OCI-LY7 (cell line): ENCODE results near the gene DNAJC8. TPM values are rescaled to one million over a fixed set of nuclear protein-coding genes. Genes with fewer than 3 reads are reported as not detected.

Experiments used
- BruUV-seq: library from RNA; stranded (reverse); fragments of 400-500 nt; replicated peaks from 2 replicates; lab custom pipeline; 2021; lab: Mats Ljungman, UMichigan
- CTCF ChIA-PET: fragments of 300-600 bp; sonication (Branson Sonifier 250); formaldehyde crosslinking; loops from one replicate; lab custom pipeline; 2022; ENCODE audit warnings: antibody characterized with exemption; ENCODE audit not compliant: unreplicated experiment; lab: Charles Lee
- POLR2A ChIA-PET: fragments of 300-600 bp; sonication (Branson Sonifier 250); formaldehyde crosslinking; loops from one replicate; lab custom pipeline; 2022; ENCODE audit warnings: antibody characterized with exemption; lab: Charles Lee
- DNase-seq: peaks from one replicate; pipeline ENCODE4 v3.0.0-alpha.2; 2015; ENCODE audit warnings: low spot score
- H2AFZ ChIP-seq: fragments of 200-600 bp; sonication (generic), shearing (Covaris generic); 2 replicates; pipeline ENCODE4 v1.6.1; 2014; ENCODE audit warnings: mild to moderate bottlenecking, antibody characterized with exemption, low read length, moderate library complexity
- H3K27ac ChIP-seq: fragments of 200-600 bp; sonication (generic); 2 replicates; pipeline ENCODE4 v1.5.1; 2014; ENCODE audit warnings: mixed run types, low read depth, mild to moderate bottlenecking, moderate library complexity, low read length, inconsistent platforms; ENCODE audit not compliant: poor library complexity, severe bottlenecking
- H3K36me3 ChIP-seq: fragments of 200-600 bp; sonication (generic); 2 replicates; pipeline ENCODE4 v1.6.1; 2014; ENCODE audit warnings: mild to moderate bottlenecking, antibody characterized with exemption, low read length, moderate library complexity, mixed read lengths; ENCODE audit not compliant: insufficient read depth
- H3K4me1 ChIP-seq: fragments of 200-600 bp; sonication (generic); 2 replicates; pipeline ENCODE4 v1.5.1; 2014; ENCODE audit warnings: mild to moderate bottlenecking, low read length; ENCODE audit not compliant: insufficient read depth, poor library complexity, severe bottlenecking
- H3K4me2 ChIP-seq: fragments of 200-600 bp; sonication (generic); 2 replicates; pipeline ENCODE4 v1.6.1; 2014; ENCODE audit warnings: mild to moderate bottlenecking, low read length
- H3K4me3 ChIP-seq: fragments of 200-600 bp; sonication (generic); 2 replicates; pipeline ENCODE4 v1.5.1; 2014; ENCODE audit warnings: mild to moderate bottlenecking, low read depth, low read length; ENCODE audit not compliant: poor library complexity, severe bottlenecking
- H3K79me2 ChIP-seq: fragments of 200-600 bp; sonication (generic); 2 replicates; pipeline ENCODE4 v1.6.1; 2016; ENCODE audit warnings: low read depth, mild to moderate bottlenecking, low read length, moderate library complexity, mixed read lengths; ENCODE audit not compliant: insufficient read depth
- H3K9me2 ChIP-seq: fragments of 200-600 bp; sonication (generic); 2 replicates; pipeline ENCODE4 v1.6.1; 2016; ENCODE audit warnings: mild to moderate bottlenecking, low read length, mixed read lengths; ENCODE audit not compliant: insufficient read depth
- H3K9me3 ChIP-seq: fragments of 200-600 bp; sonication (generic); 2 replicates; pipeline ENCODE4 v1.6.1; 2014; ENCODE audit warnings: mild to moderate bottlenecking, mixed run types, low read length, mixed read lengths
- H4K20me1 ChIP-seq: fragments of 200-600 bp; sonication (generic); 2 replicates; pipeline ENCODE4 v1.6.1; 2014; ENCODE audit warnings: mild to moderate bottlenecking, antibody characterized with exemption, low read length, moderate library complexity, mixed read lengths; ENCODE audit not compliant: insufficient read depth
- EZH2phosphoT487 ChIP-seq: fragments of 200-600 bp; sonication (generic); IDR thresholded peaks from 2 replicates; pipeline ENCODE4 v1.6.1; 2018; ENCODE audit warnings: low read depth, borderline replicate concordance, mild to moderate bottlenecking, mixed run types, antibody characterized with exemption, low read length, moderate library complexity, mixed read lengths
- intact Hi-C: fragments of 100-400 bp; cut with micrococcal nuclease; formaldehyde crosslinking; loops from one replicate; pipeline ENCODE4 v1.10.0; 2022; ENCODE audit not compliant: unreplicated experiment
- total RNA-seq, 2 experiments: library from RNA; depleted of rRNA in 1 of 2; stranded (reverse); fragments of >200 nt in 1 of 2; shearing (Covaris generic) in 1 of 2; gene quantifications; 2 replicates each; pipeline ENCODE4 v1.2.3, GENCODE V29; 2014 to 2022
- TF ChIP-seq, protein P1 (sequence below): fragments of 200-600 bp; sonication (generic); conservative IDR thresholded peaks from 2 replicates; pipeline ENCODE4 v1.5.1; 2014; ENCODE audit warnings: mild to moderate bottlenecking, antibody characterized with exemption, low read length, moderate library complexity, mixed read lengths

DNAJC8 gene
- total RNA-seq, 2 experiments from 2014 or later = 71.1 to 121 TPM

- no peaks in the 10 kb centered on the region for H4K20me1 ChIP-seq
- no peaks in the 10 kb centered on the region for H3K9me3 ChIP-seq
- peak overlapping the region; percentile 69 for H3K4me2 ChIP-seq
- peaks cover 79% of the 10 kb centered on the region for H3K4me1 ChIP-seq
- peak overlapping the region; percentile 88 for H3K27ac ChIP-seq
- no TSS peak for BruUV-seq
- DNase-seq = peak; percentile 77
- peaks cover 18% of the 10 kb centered on the region for H3K36me3 ChIP-seq
- ChIA-PET CTCF (interaction anchor here (0.9 to 1.4 kb wide), 2 partner anchors 9 kb away, joined by 3 read pairs; partner anchors contain the start of gene ATP5IF1), POLR2A (interaction anchor here (0.5 to 7.3 kb wide), 16 partner anchors 9 to 473 kb away, joined by 3 to 71 read pairs (median 3); partner anchors contain the start of genes ATP5IF1, MED18 and TAF12)
- H3K79me2 ChIP-seq = peaks cover 31% of the 10 kb centered on the region; the same call in 1 of the 2 replicates
- intact Hi-C loops = loop anchor here (1.0 to 5.0 kb wide), 3 partner anchors 72 to 398 kb away; partner anchors contain the start of gene TAF12
- TF ChIP-seq EZH2phosphoT487 = no peak
- TF ChIP-seq, protein P1, sequence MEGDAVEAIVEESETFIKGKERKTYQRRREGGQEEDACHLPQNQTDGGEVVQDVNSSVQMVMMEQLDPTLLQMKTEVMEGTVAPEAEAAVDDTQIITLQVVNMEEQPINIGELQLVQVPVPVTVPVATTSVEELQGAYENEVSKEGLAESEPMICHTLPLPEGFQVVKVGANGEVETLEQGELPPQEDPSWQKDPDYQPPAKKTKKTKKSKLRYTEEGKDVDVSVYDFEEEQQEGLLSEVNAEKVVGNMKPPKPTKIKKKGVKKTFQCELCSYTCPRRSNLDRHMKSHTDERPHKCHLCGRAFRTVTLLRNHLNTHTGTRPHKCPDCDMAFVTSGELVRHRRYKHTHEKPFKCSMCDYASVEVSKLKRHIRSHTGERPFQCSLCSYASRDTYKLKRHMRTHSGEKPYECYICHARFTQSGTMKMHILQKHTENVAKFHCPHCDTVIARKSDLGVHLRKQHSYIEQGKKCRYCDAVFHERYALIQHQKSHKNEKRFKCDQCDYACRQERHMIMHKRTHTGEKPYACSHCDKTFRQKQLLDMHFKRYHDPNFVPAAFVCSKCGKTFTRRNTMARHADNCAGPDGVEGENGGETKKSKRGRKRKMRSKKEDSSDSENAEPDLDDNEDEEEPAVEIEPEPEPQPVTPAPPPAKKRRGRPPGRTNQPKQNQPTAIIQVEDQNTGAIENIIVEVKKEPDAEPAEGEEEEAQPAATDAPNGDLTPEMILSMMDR = no peak
- H2AFZ ChIP-seq = no peak overlapping the region; the same call in 1 of the 2 replicates
- no peaks in the 10 kb centered on the region for H3K9me2 ChIP-seq
- H3K4me3 ChIP-seq = peak overlapping the region; percentile 72
Observed at GRCh38 chr1:28244549-28245251, 11.9 kb upstream of the DNAJC8 start.

DNA sequence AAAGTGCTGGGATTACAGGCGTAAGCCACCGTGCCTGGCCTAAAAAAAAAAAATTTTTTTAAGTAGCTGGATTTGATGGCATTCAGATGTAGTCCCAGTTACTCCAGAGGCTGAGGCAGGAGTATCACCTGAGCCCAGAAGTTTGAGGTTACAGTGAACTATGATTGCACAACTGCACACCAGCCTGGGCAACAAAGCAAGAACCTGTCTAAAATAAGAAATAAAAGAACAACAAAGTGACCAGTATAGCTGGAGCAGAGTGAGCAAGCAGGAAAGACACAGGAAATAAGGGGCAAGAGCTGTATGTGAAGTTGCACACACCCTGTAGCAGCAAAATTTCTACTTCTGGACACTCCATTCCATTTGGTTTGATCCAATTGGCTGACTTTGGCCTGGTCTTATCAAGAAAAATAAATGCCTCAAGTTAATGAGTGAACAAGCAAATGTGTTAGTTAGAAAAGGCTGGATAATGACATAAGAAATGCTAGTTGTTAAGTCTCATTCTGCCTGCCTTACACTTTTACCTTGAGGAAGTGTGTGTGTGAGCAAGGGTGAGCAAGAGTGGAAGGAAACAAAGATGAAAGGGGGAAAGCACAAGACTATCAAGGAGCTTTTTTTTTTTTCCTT, 11.0 kb upstream of the DNAJC8 start:
- Histone ChIP-seq H3K36me3 (peaks cover 27% of the 10 kb centered on the region), H3K79me2 (peaks cover 37% of the 10 kb centered on the region; the same call in 1 of the 2 replicates), H3K4me3 (peak overlapping the region; percentile 72), H3K4me1 (peaks cover 77% of the 10 kb centered on the region), H4K20me1 (no peaks in the 10 kb centered on the region), H3K9me3 (no peaks in the 10 kb centered on the region), H3K4me2 (peak overlapping the region; percentile 69), H3K27ac (peak overlapping the region; percentile 88), H3K9me2 (no peaks in the 10 kb centered on the region), H2AFZ (no peak overlapping the region; the same call in 1 of the 2 replicates)
- DNase-seq = peak; percentile 46
- TF ChIP-seq EZH2phosphoT487 = no peak
- TF ChIP-seq, protein P1 = no peak
- POLR2A ChIA-PET = interaction anchor here (0.6 to 7.3 kb wide), 18 partner anchors 8 to 1955 kb away, joined by 3 to 71 read pairs (median 3); partner anchors contain the start of genes ATP5IF1 and TAF12
- CTCF ChIA-PET = interaction anchor here (0.9 to 1.4 kb wide), 2 partner anchors 8 to 10 kb away, joined by 3 read pairs; partner anchors contain the start of gene ATP5IF1
- BruUV-seq = no TSS peak
- intact Hi-C loops = loop anchor here (1.0 kb wide), 1 partner anchor 71 kb away; no protein-coding TSS in a partner anchor
